ACC112 (cell line): ENCODE results near the gene DENND10.
"Not testable (repeated sequence)": the region's sequence is repeated elsewhere in the genome, so short reads cannot be mapped to it uniquely, and the experiment has no call there.

Experiments used
- H2AFZ ChIP-seq: fragments of 200-600 bp; sonication (generic); one replicate; pipeline ENCODE4 v1.6.0; 2017; ENCODE audit warnings: antibody characterized with exemption, low read length; ENCODE audit not compliant: unreplicated experiment
- H3K27ac ChIP-seq: fragments of 200-600 bp; sonication (generic); 2 replicates; pipeline ENCODE4 v1.5.1; 2014; ENCODE audit warnings: low read depth, mild to moderate bottlenecking, antibody characterized with exemption, low read length, moderate library complexity
- H3K27me3 ChIP-seq: fragments of 200-600 bp; sonication (generic); 2 replicates; pipeline ENCODE4 v1.6.1; 2014; ENCODE audit warnings: mild to moderate bottlenecking, antibody characterized with exemption, low read length, moderate library complexity, mixed read lengths; ENCODE audit not compliant: insufficient read depth
- H3K36me3 ChIP-seq: fragments of 200-600 bp; sonication (generic); 2 replicates; pipeline ENCODE4 v1.6.1; 2016; ENCODE audit warnings: mild to moderate bottlenecking, antibody characterized with exemption, low read length, moderate library complexity, mixed read lengths; ENCODE audit not compliant: insufficient read depth
- H3K4me1 ChIP-seq: fragments of 200-600 bp; sonication (generic); one replicate; pipeline ENCODE4 v1.6.1; 2016; ENCODE audit warnings: low read length, mixed read lengths; ENCODE audit not compliant: insufficient read depth, unreplicated experiment, control insufficient read depth
- H3K4me3 ChIP-seq: fragments of 200-600 bp; sonication (generic); 2 replicates; pipeline ENCODE4 v1.5.1; 2014; ENCODE audit warnings: mild to moderate bottlenecking, low read depth, low read length
- H3K79me2 ChIP-seq: fragments of 200-600 bp; sonication (generic); one replicate; pipeline ENCODE4 v1.6.0; 2016; ENCODE audit warnings: low read length; ENCODE audit not compliant: control insufficient read depth, unreplicated experiment, insufficient read depth

The DENND10 gene

DNA sequence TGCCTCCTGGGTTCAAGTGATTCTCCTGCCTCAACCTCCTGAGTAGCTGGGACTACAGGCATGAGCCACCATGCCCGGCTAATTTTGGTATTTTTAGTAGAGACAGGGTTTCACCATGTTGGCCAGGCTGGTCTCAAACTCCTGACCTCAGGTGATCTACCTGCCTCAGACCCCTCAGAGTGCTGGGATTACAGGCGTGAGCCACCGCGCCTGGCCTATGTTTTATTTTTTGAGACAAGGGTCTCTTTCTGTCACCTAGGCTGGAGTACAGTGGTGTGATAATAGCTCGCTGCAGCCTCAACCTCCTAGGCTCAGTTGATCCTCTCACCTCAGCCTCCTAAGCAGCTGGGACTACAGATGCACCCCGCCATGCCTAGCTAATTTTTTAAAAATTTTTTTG, 47.7 kb downstream of the DENND10 start:
- H3K27ac ChIP-seq, H2AFZ ChIP-seq, H3K4me3 ChIP-seq, H3K79me2 ChIP-seq, H3K27me3 ChIP-seq, H3K4me1 ChIP-seq: not testable (repeated sequence)
- peaks cover 14% of the 10 kb centered on the region; the same call in 1 of the 2 replicates for H3K36me3 ChIP-seq

DNA sequence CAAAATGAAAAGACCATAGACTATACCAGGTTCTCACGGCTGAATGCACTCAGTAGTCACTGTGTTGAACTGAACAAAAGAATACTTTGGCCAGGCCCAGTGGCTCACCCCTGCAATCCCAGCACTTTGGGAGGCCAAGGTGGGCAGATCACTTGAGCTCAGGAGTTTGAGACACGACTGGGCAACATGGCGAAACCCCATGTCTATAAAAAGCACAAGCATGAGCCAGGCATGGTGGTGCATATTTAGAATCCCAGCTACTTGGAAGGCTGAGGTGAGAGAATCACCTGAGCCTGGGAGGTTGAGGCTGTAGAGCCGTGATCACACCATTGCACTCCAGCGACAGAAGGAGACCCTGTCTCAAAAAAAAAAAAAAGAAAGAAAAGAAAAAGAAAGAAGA, 49.1 kb downstream of the DENND10 start:
- Histone ChIP-seq H2AFZ (no peak overlapping the region), H3K36me3 (peaks cover 14% of the 10 kb centered on the region; the same call in 1 of the 2 replicates), H3K27me3 (no peaks in the 10 kb centered on the region), H3K27ac (no peak overlapping the region), H3K79me2 (no peaks in the 10 kb centered on the region), H3K4me1 (no peaks in the 10 kb centered on the region), H3K4me3 (no peak overlapping the region)

DNA sequence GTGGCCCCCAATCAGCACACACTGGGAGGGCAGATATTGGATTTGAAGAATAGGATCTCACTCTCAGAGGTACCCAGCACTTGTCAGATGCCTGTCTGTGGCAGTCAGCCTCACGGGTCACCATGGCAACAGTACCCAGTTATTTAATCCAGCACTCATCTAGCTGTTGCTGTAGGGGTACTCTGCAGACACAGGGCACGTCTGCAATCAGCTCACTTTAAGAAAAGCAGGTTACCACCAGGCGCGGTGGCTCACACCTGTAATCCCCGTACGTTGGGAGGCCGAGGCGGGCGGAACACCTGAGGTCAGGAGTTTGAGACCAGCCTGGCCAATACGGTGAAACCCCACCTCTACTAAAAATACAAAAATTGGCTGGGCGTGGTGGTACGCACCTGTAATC, 49.7 kb downstream of the DENND10 start:
- Histone ChIP-seq H3K36me3 (peaks cover 14% of the 10 kb centered on the region; the same call in 1 of the 2 replicates), H3K27ac (no peak overlapping the region), H3K79me2 (no peaks in the 10 kb centered on the region), H3K27me3 (no peaks in the 10 kb centered on the region), H3K4me3 (no peak overlapping the region), H2AFZ (no peak overlapping the region), H3K4me1 (no peaks in the 10 kb centered on the region)

DNA sequence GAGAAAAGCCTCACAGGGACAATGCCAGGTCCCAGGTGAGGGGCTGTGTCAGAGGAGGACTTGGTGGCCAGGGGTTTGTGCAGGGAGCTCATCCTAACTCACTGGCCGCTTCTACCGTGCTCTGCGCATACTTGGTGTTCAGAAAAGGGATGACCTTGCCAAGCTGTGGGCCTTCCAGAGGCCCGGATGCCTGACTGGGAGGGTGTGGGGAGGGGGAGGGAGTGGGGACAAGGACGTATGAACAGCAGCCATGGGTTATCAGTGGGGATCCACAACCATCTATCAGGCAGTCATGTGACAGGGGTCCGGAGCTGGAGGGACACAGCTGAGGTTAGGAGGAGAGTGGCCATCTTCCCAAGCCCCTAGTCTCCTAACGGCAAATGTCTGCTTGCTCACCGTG, 55.4 kb downstream of the DENND10 start:
- Histone ChIP-seq H3K79me2 (no peaks in the 10 kb centered on the region), H3K4me3 (no peak overlapping the region), H2AFZ (no peak overlapping the region), H3K27me3 (no peaks in the 10 kb centered on the region), H3K27ac (no peak overlapping the region), H3K4me1 (peaks cover 16% of the 10 kb centered on the region), H3K36me3 (peaks cover 8% of the 10 kb centered on the region; the same call in 1 of the 2 replicates)

DNA sequence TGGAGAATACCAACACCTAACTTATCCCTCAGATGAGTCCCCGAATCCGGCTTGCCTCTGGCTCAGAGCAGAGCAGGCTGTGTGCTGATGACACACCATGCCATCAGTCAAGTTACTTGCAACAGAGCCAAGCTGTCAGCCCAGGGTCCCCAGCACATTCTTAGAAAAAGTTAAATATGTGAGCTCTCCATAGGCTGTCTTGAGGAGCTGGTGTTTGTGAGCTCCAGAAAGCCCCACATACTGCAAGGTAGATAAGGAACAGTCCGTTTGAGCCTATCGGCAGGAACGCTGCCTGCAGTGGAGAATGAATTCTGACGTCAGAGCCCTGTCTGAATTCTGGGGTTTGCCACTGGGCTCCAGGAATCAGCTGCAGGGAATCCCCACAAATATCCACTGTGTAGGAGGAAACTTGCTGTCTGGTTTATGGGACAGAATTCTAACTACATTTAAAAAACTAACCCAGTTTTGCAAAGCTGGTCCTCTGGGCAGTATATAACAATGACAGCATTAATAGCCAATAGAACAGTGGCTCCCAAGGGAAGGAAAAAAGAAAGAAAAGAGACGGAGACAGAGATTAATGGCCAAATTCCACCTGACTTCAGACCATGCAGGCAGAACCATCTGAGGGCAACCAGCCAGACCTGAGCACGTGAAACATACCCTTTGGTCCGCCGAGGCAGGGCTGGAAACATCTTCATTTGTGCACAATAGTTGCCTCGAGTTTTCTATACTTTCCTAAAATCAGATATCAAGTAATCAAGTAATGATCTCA, 58.0 kb downstream of the DENND10 start:
- Histone ChIP-seq H2AFZ (no peak overlapping the region), H3K4me1 (peaks cover 29% of the 10 kb centered on the region), H3K36me3 (no peaks in the 10 kb centered on the region), H3K27ac (no peak overlapping the region), H3K79me2 (no peaks in the 10 kb centered on the region), H3K4me3 (no peak overlapping the region), H3K27me3 (no peaks in the 10 kb centered on the region)

DNA sequence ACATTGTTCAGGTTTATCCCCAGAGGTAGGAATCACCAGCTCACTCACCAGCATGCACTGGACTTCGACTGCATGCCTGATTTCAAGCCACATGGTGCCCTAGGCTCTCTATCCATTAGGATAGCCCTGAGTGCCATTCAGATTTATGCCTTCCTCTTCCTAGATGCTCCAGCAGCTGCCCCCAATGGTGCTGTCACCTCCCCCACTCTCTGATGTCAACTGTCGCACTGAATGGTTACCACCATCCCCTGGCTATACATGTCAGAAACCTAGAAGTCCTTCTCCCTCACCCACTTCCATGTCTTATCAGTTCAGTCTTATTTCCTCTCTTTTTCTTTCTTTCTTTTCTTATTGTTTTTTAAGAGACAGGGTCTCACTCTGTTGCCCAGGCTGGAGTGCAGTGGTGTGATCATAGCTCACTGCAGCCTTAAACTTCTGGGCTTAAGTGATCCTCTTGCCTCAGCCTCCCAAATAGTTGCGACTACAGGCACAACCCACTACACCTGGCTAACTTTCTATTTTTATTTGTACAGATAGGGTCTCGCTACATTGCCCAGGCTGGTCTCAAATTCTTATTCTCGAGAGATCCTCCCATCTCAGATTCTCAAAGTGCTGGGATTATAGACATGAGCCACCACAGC, 58.7 kb downstream of the DENND10 start:
- Histone ChIP-seq H3K27me3 (no peaks in the 10 kb centered on the region), H2AFZ (no peak overlapping the region), H3K36me3 (no peaks in the 10 kb centered on the region)

DNA sequence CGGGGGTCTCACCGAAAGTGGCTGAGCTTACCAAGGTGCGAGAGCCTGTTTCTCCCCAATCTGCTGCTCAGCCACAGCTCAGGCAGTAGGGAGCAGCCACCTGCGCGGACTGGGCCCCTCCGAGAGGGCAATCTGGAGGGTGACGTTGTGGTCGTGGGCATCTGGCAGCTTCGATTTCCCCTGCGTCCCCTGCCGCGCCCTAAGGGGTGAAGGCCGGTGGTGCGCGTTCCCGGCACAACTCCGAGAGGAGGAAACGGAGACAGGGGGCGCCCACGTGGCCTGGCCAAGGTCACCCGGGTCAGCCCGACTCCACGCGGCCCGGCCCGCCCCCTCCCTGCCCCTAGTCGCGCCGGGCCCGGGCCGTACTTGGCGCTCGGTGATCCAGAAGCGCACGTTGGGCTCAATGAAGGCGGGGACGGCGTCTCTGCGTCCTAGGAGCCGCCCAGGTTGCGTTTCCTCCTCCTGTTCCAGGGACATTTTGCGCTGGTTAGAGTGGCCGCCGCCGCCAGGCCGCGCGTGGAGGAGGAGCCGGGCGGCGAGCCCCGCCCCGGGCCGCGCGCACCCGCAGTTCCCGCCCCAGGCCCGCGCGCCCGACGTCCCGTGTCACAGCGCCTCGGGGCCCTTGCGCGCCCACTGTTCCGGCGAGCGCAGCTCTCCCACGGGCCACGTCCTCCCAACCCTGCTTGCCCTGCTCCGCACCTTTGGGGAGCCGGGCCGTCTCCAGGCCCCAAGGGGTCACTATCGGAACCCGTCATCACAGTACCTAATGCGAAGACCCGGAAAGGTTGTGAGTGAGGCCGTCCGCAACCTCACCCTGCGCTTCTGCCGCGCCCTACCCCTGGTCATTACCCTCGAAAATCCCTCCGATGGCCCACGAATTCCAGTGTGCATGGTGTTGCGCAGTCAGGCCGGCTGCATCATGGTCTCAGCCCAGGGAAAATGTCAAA, 61.5 kb downstream of the DENND10 start, which contains the start of gene SFXN4:
Gene SFXN4, minus strand, starts transcription at position 544 of the 947 bp plus-strand sequence. Its CDS starts 67 bp downstream, at position 477.
- no peaks in the 10 kb centered on the region for H3K27me3 ChIP-seq
- H3K4me3 ChIP-seq = peak within 1 kb of the TSS; percentile 92
- peaks cover 29% of the 10 kb centered on the region for H3K4me1 ChIP-seq
- peaks cover 20% of the 10 kb centered on the region for H3K36me3 ChIP-seq
- H3K79me2 ChIP-seq = no peaks in the 10 kb centered on the region
- H2AFZ ChIP-seq = peak within 1 kb of the TSS; percentile 88
- H3K27ac ChIP-seq = 0 out of 2 replicates have a peak within 1 kb of the TSS, but pooled peaks have one; percentile 12

More for the DNA sequence above, 58.7 kb downstream of the DENND10 start:
- Histone ChIP-seq H3K79me2 (no peaks in the 10 kb centered on the region), H3K27ac (no peak overlapping the region), H3K4me3 (no peak overlapping the region), H3K4me1 (peaks cover 29% of the 10 kb centered on the region)

DNA sequence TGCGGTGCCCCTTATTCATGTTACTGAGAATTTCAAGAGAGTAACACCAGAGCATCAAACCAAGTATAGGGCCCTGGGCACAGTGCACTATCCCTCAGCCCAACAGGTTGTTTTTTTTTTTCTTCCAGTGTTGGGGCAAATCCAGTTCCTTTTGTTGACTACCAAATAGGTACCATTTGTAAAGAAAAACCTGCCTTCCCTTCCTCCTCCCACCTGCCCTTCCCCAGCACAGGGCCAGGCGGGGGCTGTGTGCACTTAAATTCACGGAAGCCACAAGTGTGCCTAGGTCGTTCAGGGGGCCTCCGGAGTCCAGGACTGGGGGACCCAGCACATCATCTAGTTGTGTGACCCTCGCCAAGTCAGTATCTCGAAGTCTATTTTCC, 62.2 kb downstream of the DENND10 start:
- no peak overlapping the region for H3K27ac ChIP-seq
- peak overlapping the region; percentile 70 for H2AFZ ChIP-seq
- peaks cover 29% of the 10 kb centered on the region for H3K4me1 ChIP-seq
- peaks cover 20% of the 10 kb centered on the region for H3K36me3 ChIP-seq
- H3K79me2 ChIP-seq = no peaks in the 10 kb centered on the region
- peak overlapping the region; percentile 92 for H3K4me3 ChIP-seq
- no peaks in the 10 kb centered on the region for H3K27me3 ChIP-seq

DNA sequence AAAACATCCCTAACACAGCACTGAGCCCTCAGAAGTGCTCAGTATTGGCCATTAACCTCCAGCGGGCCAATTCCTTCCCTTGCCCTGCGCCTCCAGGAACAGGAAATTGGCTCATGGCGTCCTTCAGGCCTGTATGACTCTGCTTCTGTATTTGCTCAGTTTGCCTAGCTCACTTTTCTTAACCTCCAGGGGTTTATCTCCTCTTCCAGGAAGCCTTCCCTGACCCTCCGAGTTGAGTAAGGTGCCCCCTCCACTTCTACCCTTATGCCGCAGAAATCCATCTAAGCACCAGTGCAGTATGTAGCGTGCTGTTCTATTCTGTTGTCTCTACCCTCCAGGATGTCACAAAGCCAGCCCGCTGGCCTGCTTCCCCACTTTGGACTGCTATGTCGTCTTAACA, 62.7 kb downstream of the DENND10 start:
- Histone ChIP-seq H3K27ac (no peak overlapping the region), H3K4me1 (peaks cover 25% of the 10 kb centered on the region), H3K27me3 (no peaks in the 10 kb centered on the region), H3K79me2 (peaks cover 4% of the 10 kb centered on the region), H3K36me3 (peaks cover 24% of the 10 kb centered on the region), H2AFZ (no peak overlapping the region), H3K4me3 (no peak overlapping the region)

DNA sequence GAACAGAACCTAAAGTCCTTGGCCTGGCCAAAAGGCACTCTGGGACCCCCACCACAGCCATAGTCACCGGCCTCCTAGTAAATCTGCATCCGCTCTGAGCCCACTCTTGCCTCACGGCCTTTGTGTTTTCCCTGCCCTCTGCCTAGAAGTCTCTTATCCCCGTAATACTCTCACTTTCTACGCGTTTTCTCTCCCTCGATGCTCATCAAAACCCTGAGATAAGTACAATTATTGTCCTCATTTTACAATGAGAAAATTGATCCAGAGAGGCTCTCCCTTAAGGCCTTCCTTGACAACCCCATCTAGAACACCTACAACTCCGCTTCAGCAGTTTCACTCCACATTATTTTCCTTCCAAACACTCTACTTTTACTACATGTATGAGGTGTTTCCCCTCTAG, 63.1 kb downstream of the DENND10 start:
- no peak overlapping the region for H2AFZ ChIP-seq
- H3K36me3 ChIP-seq = peaks cover 28% of the 10 kb centered on the region
- H3K27me3 ChIP-seq = no peaks in the 10 kb centered on the region
- no peak overlapping the region for H3K27ac ChIP-seq
- peaks cover 20% of the 10 kb centered on the region for H3K4me1 ChIP-seq
- H3K4me3 ChIP-seq = no peak overlapping the region
- H3K79me2 ChIP-seq = peaks cover 7% of the 10 kb centered on the region
